MCF 10A (cell line): ENCODE results near the gene FGGY. TPM values are rescaled to one million over a fixed set of nuclear protein-coding genes. Genes with fewer than 3 reads are reported as not detected.

Experiments
- BruUV-seq: library from RNA; stranded (reverse); fragments of 400-500 nt; replicated peaks from 2 replicates; lab custom pipeline; 2021; lab: Mats Ljungman, UMichigan
- CTCF ChIA-PET: fragments of 300-600 bp; sonication (Branson Sonifier 250); formaldehyde crosslinking; extraction: SDS; loops from one replicate; lab custom pipeline; 2021; ENCODE audit warnings: antibody characterized with exemption, inconsistent platforms; lab: Yijun Ruan, JAX
- POLR2A ChIA-PET: fragments of 300-600, 350-650 bp; sonication (Branson Sonifier 250); formaldehyde crosslinking; extraction: SDS; loops from one replicate; lab custom pipeline; 2020; ENCODE audit warnings: antibody characterized with exemption, inconsistent platforms; lab: Yijun Ruan, JAX
- DNase-seq: peaks from one replicate; pipeline ENCODE4 v3.0.0-alpha.2; 2018; ENCODE audit not compliant: unreplicated experiment
- H3K27ac Mint-ChIP-seq: one replicate; pipeline ENCODE4 v1.8.0; 2022; ENCODE audit warnings: mild to moderate bottlenecking, low read depth, mixed read lengths; ENCODE audit not compliant: unreplicated experiment
- H3K27me3 Mint-ChIP-seq: one replicate; pipeline ENCODE4 v1.8.0; 2022; ENCODE audit warnings: mixed read lengths; ENCODE audit not compliant: insufficient read depth, unreplicated experiment
- H3K36me3 Mint-ChIP-seq: one replicate; pipeline ENCODE4 v1.8.0; 2022; ENCODE audit warnings: mild to moderate bottlenecking, moderate library complexity, mixed read lengths; ENCODE audit not compliant: insufficient read depth, unreplicated experiment
- H3K4me1 Mint-ChIP-seq: one replicate; pipeline ENCODE4 v1.8.0; 2022; ENCODE audit warnings: mixed read lengths; ENCODE audit not compliant: insufficient read depth, unreplicated experiment
- H3K4me3 Mint-ChIP-seq: one replicate; pipeline ENCODE4 v1.8.0; 2022; ENCODE audit warnings: mild to moderate bottlenecking, moderate library complexity, mixed read lengths; ENCODE audit not compliant: unreplicated experiment
- H3K9me3 Mint-ChIP-seq: one replicate; pipeline ENCODE4 v1.8.0; 2022; ENCODE audit warnings: mixed read lengths; ENCODE audit not compliant: unreplicated experiment
- CTCF ChIP-seq: fragments of 200-600 bp; IDR thresholded peaks from one replicate; pipeline ENCODE4 v1.8.0; 2022; ENCODE audit warnings: antibody characterized with exemption, mild to moderate bottlenecking; ENCODE audit not compliant: unreplicated experiment
- intact Hi-C: fragments of 100-400 bp; cut with micrococcal nuclease; formaldehyde crosslinking; loops from 2 replicates; pipeline ENCODE4 v1.14.1; 2022
- total RNA-seq: library from RNA; stranded (reverse); gene quantifications from 2 replicates; pipeline ENCODE4 v1.2.3, GENCODE V29; 2022

FGGY gene
- total RNA-seq, 1 experiment from 2014 or later: 10.6 TPM

DNA sequence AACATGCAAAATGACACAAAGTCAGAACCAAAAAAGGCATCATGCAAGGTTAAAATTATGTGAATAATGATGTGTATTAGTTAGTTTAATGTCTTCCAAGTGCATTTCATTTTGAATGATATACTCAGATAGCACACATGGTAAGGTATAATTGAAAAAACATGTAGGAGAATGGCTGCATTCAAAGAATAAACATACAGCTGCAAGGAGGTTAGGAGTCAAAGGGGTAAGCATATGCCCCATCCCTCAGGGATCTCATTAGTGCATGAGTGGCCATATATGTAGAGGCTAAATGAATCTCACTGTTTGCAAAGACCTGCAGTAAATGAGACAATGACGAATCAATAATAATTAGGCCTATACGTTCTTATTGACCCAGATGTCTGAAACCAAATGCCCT, 338.2 kb downstream of the FGGY start:
- H3K4me1 Mint-ChIP-seq: peaks cover 7% of the 10 kb centered on the region
- intact Hi-C loops: no loop called here
- BruUV-seq: no TSS peak
- H3K27me3 Mint-ChIP-seq: no peaks in the 10 kb centered on the region
- POLR2A ChIA-PET: no interaction called here
- CTCF ChIA-PET: no interaction called here
- no peak overlapping the region for H3K27ac Mint-ChIP-seq
- H3K9me3 Mint-ChIP-seq: no peaks in the 10 kb centered on the region
- H3K4me3 Mint-ChIP-seq: no peak overlapping the region
- TF ChIP-seq CTCF: no peak
- no peak for DNase-seq
- H3K36me3 Mint-ChIP-seq: no peaks in the 10 kb centered on the region

- intact Hi-C loops: no loop called here
- no peak for DNase-seq
- H3K36me3 Mint-ChIP-seq: no peaks in the 10 kb centered on the region
- no peak overlapping the region for H3K27ac Mint-ChIP-seq
- ChIA-PET POLR2A (no interaction called here), CTCF (no interaction called here)
- BruUV-seq: no TSS peak
- H3K27me3 Mint-ChIP-seq: no peaks in the 10 kb centered on the region
- H3K4me1 Mint-ChIP-seq: no peaks in the 10 kb centered on the region
- H3K9me3 Mint-ChIP-seq: no peaks in the 10 kb centered on the region
- no peak overlapping the region for H3K4me3 Mint-ChIP-seq
- no peak for TF ChIP-seq CTCF
These were observed 341.4 kb downstream of the FGGY start for GRCh38 chr1:59638231-59638711.

DNA sequence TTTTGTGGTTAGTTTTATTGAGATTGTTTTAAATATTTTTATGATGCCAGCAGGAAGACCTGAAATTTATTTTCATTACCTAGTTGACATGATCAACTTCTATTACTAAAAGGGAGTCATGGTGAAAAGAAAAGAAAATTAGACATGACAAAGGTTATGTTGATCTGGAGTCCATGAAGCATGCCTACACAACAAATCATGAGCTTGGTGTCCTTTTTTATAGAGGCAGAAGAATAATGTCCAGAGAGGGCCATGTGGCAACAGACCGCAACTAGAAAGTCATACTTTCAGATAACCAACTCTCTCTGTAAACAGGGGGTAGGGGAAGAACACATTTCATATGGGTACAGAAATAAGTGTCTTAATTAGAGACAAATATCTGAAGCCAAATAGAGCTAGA, 342.4 kb downstream of the FGGY start:
- Mint-ChIP-seq H3K27ac (no peak overlapping the region), H3K27me3 (no peaks in the 10 kb centered on the region), H3K4me3 (no peak overlapping the region), H3K36me3 (no peaks in the 10 kb centered on the region), H3K4me1 (no peaks in the 10 kb centered on the region), H3K9me3 (no peaks in the 10 kb centered on the region)
- no TSS peak for BruUV-seq
- DNase-seq: no peak
- intact Hi-C loops: no loop called here
- ChIA-PET CTCF (interaction anchor here (0.7 kb wide), 1 partner anchor 704 kb away, joined by 3 read pairs; no protein-coding TSS in a partner anchor), POLR2A (interaction anchor here (0.9 to 1.1 kb wide), 2 partner anchors 35 to 708 kb away, joined by 3 read pairs; no protein-coding TSS in a partner anchor)
- no peak for TF ChIP-seq CTCF

DNA sequence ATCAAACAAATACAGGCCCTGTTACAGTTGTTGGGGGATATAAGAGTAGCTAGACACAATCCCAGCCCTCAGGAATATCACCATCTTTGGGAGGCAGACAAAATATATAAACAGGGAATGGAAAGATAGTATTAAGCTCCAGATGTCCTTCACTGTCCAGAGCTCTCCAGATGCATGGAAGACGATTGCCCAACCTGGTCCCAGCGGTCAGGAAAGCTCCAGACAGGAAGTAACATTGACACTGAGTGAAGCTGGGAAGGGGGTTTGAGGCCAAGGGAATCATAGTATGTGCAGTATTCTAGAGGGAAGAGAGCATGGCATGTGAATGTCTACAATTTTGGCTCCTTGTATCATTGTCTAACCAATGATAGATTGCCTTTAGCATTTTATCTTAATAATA, 344.0 kb downstream of the FGGY start:
- Mint-ChIP-seq H3K27me3 (no peaks in the 10 kb centered on the region), H3K4me1 (no peaks in the 10 kb centered on the region), H3K36me3 (no peaks in the 10 kb centered on the region), H3K27ac (no peak overlapping the region), H3K4me3 (no peak overlapping the region), H3K9me3 (no peaks in the 10 kb centered on the region)
- CTCF ChIA-PET: interaction anchor here (1.1 kb wide), 1 partner anchor 58 kb away, joined by 4 read pairs; no protein-coding TSS in a partner anchor
- intact Hi-C loops: no loop called here
- no peak for TF ChIP-seq CTCF
- no peak for DNase-seq
- POLR2A ChIA-PET: interaction anchor here (1.6 kb wide), 1 partner anchor 9 kb away, joined by 4 read pairs; no protein-coding TSS in a partner anchor
- BruUV-seq: no TSS peak
